K562 (cell line): Measurements from ENCODE around the gene INO80C. TPM values are rescaled to one million over a fixed set of nuclear protein-coding genes. Genes with fewer than 3 reads are reported as not detected.

Source experiments
- BCOR ChIP-seq: fragments of 450-650 bp; IDR thresholded peaks from 2 replicates; pipeline ENCODE4 v1.6.1; 2016
- BHLHE40 ChIP-seq: IDR thresholded peaks from 2 replicates; pipeline ENCODE4 v1.6.1; 2011; ENCODE audit warnings: low read length, improper control_type of control experiment
- C11orf30 ChIP-seq: fragments of 450-650 bp; IDR thresholded peaks from 2 replicates; pipeline ENCODE4 v1.6.1; 2016; ENCODE audit warnings: low read depth, mild to moderate bottlenecking
- DMBX1 ChIP-seq: fragments of 250-450 bp; sonication (Bioruptor Pico); IDR thresholded peaks from 2 replicates; pipeline ENCODE4 v1.8.0; 2022; ENCODE audit warnings: inconsistent platforms, mild to moderate bottlenecking, moderate library complexity, borderline replicate concordance
- FOXP1 ChIP-seq: sonication (generic); formaldehyde crosslinking; IDR thresholded peaks from 2 replicates; pipeline ENCODE4 v1.8.0; 2022; ENCODE audit warnings: mild to moderate bottlenecking, missing genetic modification reagents
- GATAD2A ChIP-seq: fragments of 450-650 bp; IDR thresholded peaks from 2 replicates; pipeline ENCODE4 v1.6.1; 2017
- MEF2A ChIP-seq: IDR thresholded peaks from 2 replicates; pipeline ENCODE4 v1.6.1; 2011; ENCODE audit warnings: low read depth, mild to moderate bottlenecking, low read length, moderate library complexity; ENCODE audit not compliant: control insufficient read depth
- NCOA4 ChIP-seq: fragments of 450-650 bp; IDR thresholded peaks from 2 replicates; pipeline ENCODE4 v1.6.1; 2018; ENCODE audit warnings: mild to moderate bottlenecking; ENCODE audit not compliant: partially characterized antibody
- POLR2B ChIP-seq: fragments of 450-650 bp; IDR thresholded peaks from 2 replicates; pipeline ENCODE4 v1.6.1; 2018; ENCODE audit warnings: low read depth; ENCODE audit not compliant: partially characterized antibody
- POLR2H ChIP-seq: IDR thresholded peaks from 2 replicates; pipeline ENCODE4 v1.6.1; 2016; ENCODE audit warnings: missing genetic modification characterization, low read depth, mild to moderate bottlenecking, control low read depth, missing compliant biosample characterization, moderate library complexity
- PRMT5 ChIP-seq: sonication (generic); formaldehyde crosslinking; IDR thresholded peaks from 2 replicates; pipeline ENCODE4 v1.5.0; 2020; ENCODE audit warnings: missing genetic modification reagents
- RAD51 ChIP-seq: fragments of 450-650 bp; IDR thresholded peaks from 2 replicates; pipeline ENCODE4 v1.7.1; 2016; ENCODE audit warnings: low read depth, mild to moderate bottlenecking, borderline replicate concordance
- SAP30 ChIP-seq: fragments of 200-600 bp; sonication (generic); IDR thresholded peaks from 2 replicates; pipeline ENCODE4 v1.6.1; 2012; ENCODE audit warnings: borderline replicate concordance, low read depth, mild to moderate bottlenecking, moderate library complexity, low read length, control low read depth, inconsistent platforms; ENCODE audit not compliant: insufficient read depth, poor library complexity, severe bottlenecking
- ZC3H8 ChIP-seq: fragments of 450-650 bp; IDR thresholded peaks from 2 replicates; pipeline ENCODE4 v1.6.1; 2017
- ZNF12 ChIP-seq: sonication (generic); formaldehyde crosslinking; IDR thresholded peaks from 2 replicates; pipeline ENCODE4 v1.4.0; 2020; ENCODE audit warnings: mild to moderate bottlenecking, missing genetic modification reagents
- ZNF212 ChIP-seq: fragments of 450-650 bp; formaldehyde crosslinking; IDR thresholded peaks from 2 replicates; pipeline ENCODE4 v1.4.0; 2020; ENCODE audit warnings: mild to moderate bottlenecking
- ZNF75A ChIP-seq: fragments of 450-650 bp; formaldehyde crosslinking; IDR thresholded peaks from 2 replicates; pipeline ENCODE4 v1.4.0; 2020; ENCODE audit warnings: mild to moderate bottlenecking
- polyA plus RNA-seq, 8 experiments: library from polyadenylated mRNA; depleted of rRNA in 4 of 8; stranded (reverse) in 5 of 8; unstranded in 3 of 8; fragments of >200 nt; fragmentation: Nextera tagmentation in 2 of 8; fragmentation: Illumina TruSeq in 1 of 8; extraction: Ambion mirVana in 2 of 8; extraction: Trizol in 1 of 8; gene quantifications; 2 replicates each; pipeline versions ENCODE4 v1.2.1 to v1.2.3, GENCODE V29; 2011 to 2014; ENCODE audit warnings: inconsistent platforms in 1 of 8, missing spikeins in 1 of 8
- total RNA-seq, 7 experiments: library from RNA; depleted of rRNA in 6 of 7; stranded (reverse); fragments of >200 nt in 6 of 7; fragmentation: Illumina TruSeq in 2 of 7; extraction: Trizol in 2 of 7; gene quantifications; 2 replicates each; pipeline versions ENCODE4 v1.2.1 to v1.2.3, GENCODE V29; 2011 to 2021; ENCODE audit warnings: low replicate concordance in 1 of 7
- TF ChIP-seq, protein P1 (sequence below): fragments of 450-650 bp; IDR thresholded peaks from 2 replicates; pipeline ENCODE4 v1.6.1; 2016; ENCODE audit warnings: missing biosample characterization, missing genetic modification characterization
- TF ChIP-seq, protein P2 (sequence below): IDR thresholded peaks from 2 replicates; pipeline ENCODE4 v1.6.1; 2011; ENCODE audit not compliant: insufficient read length; ENCODE audit errors: extremely low read depth
- TF ChIP-seq, protein P3 (sequence below), 3 experiments: fragments of 200-800 bp in 1 of 3; sonication (Bioruptor generic) in 1 of 3; sonication (generic) in 1 of 3; formaldehyde crosslinking in 1 of 3; IDR thresholded peaks; 2 replicates each; pipeline versions ENCODE4 v1.6.1 to v1.8.0; 2016 to 2022; ENCODE audit warnings: mild to moderate bottlenecking in 2 of 3, missing compliant biosample characterization in 2 of 3, missing genetic modification characterization in 2 of 3, missing genetic modification reagents in 1 of 3
- TF ChIP-seq, protein P4 (sequence below): fragments of 150-350 bp; IDR thresholded peaks from 2 replicates; pipeline ENCODE4 v1.6.1; 2014; ENCODE audit warnings: low read depth, mild to moderate bottlenecking, low read length, borderline replicate concordance

INO80C gene
- total and polyA plus RNA-seq, 9 of the 15 experiments (the other 6 are each of a cell fraction or from before 2014, with no cell fraction given): 14.3 to 53.3 (median 46.6) TPM

DNA sequence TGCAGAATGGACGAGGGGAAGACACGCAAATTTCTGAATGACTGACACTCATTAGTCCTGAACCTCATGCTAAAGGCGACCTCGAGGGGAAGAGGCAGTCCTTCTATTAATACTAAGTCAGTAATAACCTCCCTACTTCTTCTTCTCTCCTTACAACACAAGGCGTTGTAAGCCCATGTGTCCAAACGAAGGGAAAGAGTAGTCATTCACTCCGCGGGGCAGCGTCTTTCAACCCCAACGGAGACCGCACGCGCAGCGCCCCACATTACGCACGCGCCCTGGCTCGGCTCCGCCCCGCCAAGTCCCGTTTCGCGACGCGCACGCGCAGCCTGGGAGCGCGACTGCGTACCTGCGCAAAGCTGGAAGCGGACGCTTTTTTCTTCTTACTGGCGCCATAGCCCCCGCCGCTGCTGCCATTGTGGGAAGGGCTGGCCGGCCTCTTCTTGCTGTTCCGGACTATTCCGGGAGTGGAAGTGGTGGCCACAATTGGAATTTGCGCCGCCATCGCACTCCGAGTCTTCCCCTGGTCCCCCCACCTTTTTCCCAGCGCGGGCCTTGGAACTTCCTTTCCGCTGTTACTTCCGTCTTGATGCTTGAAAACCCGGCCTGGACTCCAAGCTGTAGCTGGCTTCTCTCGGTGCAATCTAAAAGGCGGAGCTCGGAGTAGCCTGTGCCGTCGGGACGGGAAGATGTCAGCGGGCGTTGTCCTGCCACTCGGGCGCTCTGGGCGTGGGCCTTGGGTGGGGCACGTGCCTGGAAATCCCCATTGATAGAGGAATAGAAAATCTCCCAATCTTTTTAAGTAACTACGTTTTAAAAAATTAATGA, at the start of gene INO80C (continued):
- TF ChIP-seq, protein P1, sequence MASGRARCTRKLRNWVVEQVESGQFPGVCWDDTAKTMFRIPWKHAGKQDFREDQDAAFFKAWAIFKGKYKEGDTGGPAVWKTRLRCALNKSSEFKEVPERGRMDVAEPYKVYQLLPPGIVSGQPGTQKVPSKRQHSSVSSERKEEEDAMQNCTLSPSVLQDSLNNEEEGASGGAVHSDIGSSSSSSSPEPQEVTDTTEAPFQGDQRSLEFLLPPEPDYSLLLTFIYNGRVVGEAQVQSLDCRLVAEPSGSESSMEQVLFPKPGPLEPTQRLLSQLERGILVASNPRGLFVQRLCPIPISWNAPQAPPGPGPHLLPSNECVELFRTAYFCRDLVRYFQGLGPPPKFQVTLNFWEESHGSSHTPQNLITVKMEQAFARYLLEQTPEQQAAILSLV (tag): no peak
- TF ChIP-seq ZC3H8: 0 out of 2 replicates have a peak, but pooled peaks have one; percentile 51
- TF ChIP-seq, protein P2, sequence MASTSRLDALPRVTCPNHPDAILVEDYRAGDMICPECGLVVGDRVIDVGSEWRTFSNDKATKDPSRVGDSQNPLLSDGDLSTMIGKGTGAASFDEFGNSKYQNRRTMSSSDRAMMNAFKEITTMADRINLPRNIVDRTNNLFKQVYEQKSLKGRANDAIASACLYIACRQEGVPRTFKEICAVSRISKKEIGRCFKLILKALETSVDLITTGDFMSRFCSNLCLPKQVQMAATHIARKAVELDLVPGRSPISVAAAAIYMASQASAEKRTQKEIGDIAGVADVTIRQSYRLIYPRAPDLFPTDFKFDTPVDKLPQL: peak; percentile 19
- TF ChIP-seq, protein P3, sequence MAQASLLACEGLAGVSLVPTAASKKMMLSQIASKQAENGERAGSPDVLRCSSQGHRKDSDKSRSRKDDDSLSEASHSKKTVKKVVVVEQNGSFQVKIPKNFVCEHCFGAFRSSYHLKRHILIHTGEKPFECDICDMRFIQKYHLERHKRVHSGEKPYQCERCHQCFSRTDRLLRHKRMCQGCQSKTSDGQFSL (CRISPR knock-in tag; IDR thresholded peaks at IDR 0.05): peak; percentile 87
- TF ChIP-seq, protein P3 (tag; IDR thresholded peaks at IDR 0.05): peak in 1 of 2 experiments; percentile 63; a peak in 1 of 4 replicates
- no peak for TF ChIP-seq NCOA4
- TF ChIP-seq PRMT5 (CRISPR knock-in tag): 0 out of 2 replicates have a peak, but pooled peaks have one; percentile 13
- TF ChIP-seq ZNF12 (CRISPR knock-in tag): peak; percentile 43; the same call in 1 of the 2 replicates
- TF ChIP-seq ZNF75A (CRISPR knock-in tag): no peak
- TF ChIP-seq POLR2B: peak; percentile 99
- 0 out of 2 replicates have a peak, but pooled peaks have one; percentile 62 for TF ChIP-seq MEF2A
- TF ChIP-seq FOXP1 (CRISPR knock-in tag): no peak; the same call in 1 of the 2 replicates
- peak; percentile 40; the same call in 1 of the 2 replicates for TF ChIP-seq DMBX1 (CRISPR knock-in tag)
- peak; percentile 98 for TF ChIP-seq BHLHE40
- no peak for TF ChIP-seq ZNF212 (CRISPR knock-in tag)
- TF ChIP-seq, protein P4, sequence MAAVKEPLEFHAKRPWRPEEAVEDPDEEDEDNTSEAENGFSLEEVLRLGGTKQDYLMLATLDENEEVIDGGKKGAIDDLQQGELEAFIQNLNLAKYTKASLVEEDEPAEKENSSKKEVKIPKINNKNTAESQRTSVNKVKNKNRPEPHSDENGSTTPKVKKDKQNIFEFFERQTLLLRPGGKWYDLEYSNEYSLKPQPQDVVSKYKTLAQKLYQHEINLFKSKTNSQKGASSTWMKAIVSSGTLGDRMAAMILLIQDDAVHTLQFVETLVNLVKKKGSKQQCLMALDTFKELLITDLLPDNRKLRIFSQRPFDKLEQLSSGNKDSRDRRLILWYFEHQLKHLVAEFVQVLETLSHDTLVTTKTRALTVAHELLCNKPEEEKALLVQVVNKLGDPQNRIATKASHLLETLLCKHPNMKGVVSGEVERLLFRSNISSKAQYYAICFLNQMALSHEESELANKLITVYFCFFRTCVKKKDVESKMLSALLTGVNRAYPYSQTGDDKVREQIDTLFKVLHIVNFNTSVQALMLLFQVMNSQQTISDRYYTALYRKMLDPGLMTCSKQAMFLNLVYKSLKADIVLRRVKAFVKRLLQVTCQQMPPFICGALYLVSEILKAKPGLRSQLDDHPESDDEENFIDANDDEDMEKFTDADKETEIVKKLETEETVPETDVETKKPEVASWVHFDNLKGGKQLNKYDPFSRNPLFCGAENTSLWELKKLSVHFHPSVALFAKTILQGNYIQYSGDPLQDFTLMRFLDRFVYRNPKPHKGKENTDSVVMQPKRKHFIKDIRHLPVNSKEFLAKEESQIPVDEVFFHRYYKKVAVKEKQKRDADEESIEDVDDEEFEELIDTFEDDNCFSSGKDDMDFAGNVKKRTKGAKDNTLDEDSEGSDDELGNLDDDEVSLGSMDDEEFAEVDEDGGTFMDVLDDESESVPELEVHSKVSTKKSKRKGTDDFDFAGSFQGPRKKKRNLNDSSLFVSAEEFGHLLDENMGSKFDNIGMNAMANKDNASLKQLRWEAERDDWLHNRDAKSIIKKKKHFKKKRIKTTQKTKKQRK: no peak
- TF ChIP-seq POLR2H (tag): peak; percentile 96
- TF ChIP-seq RAD51: peak; percentile 57; the same call in 1 of the 2 replicates
- TF ChIP-seq C11orf30: peak; percentile 59; the same call in 1 of the 2 replicates
- TF ChIP-seq GATAD2A: peak; percentile 79; the same call in 1 of the 2 replicates
- peak; percentile 86 for TF ChIP-seq BCOR
- peak; percentile 69 for TF ChIP-seq SAP30
